ENCODE measurements around the gene CAT.

Gene CAT

GRCh38 chr11:34495724-34496377 is 57.1 kb downstream of the CAT start:
- no peak for TF ChIP-seq CTCF (IDR thresholded peaks at IDR 0.05; ENCODE audit: low read depth, low read length)
- no peak for DNase-seq (ENCODE audit: extremely low read depth, low read depth)

GRCh38 chr11:34499719-34500500 is 61.2 kb downstream of the CAT start:
- no peak for DNase-seq (ENCODE audit: extremely low read depth, low read depth)
- no peak for TF ChIP-seq CTCF (IDR thresholded peaks at IDR 0.05; ENCODE audit: low read depth, low read length)

- TF ChIP-seq CTCF (IDR thresholded peaks at IDR 0.05; ENCODE audit: low read depth, low read length) = no peak
- DNase-seq (ENCODE audit: extremely low read depth, low read depth) = peak; percentile 85
Observed at GRCh38 chr11:34501500-34501899, 62.8 kb downstream of the CAT start.

- TF ChIP-seq CTCF (IDR thresholded peaks at IDR 0.05; ENCODE audit: low read depth, low read length) = no peak
Observed at GRCh38 chr11:34501949-34502348, 63.2 kb downstream of the CAT start.

GRCh38 chr11:34502949-34503348 is 64.2 kb downstream of the CAT start:
- peak; percentile 17 for TF ChIP-seq CTCF (IDR thresholded peaks at IDR 0.05; ENCODE audit: low read depth, low read length)
- DNase-seq (ENCODE audit: extremely low read depth, low read depth) = no peak

More at GRCh38 chr11:34501949-34502348, 63.2 kb downstream of the CAT start:
- DNase-seq (ENCODE audit: extremely low read depth, low read depth) = no peak

GRCh38 chr11:34505874-34506273 is 67.1 kb downstream of the CAT start:
- no peak for DNase-seq (ENCODE audit: extremely low read depth, low read depth)
- TF ChIP-seq CTCF (IDR thresholded peaks at IDR 0.05; ENCODE audit: low read depth, low read length) = no peak

- no peak for TF ChIP-seq CTCF (IDR thresholded peaks at IDR 0.05; ENCODE audit: low read depth, low read length)
Observed at GRCh38 chr11:34507156-34507555, 68.4 kb downstream of the CAT start.

More at GRCh38 chr11:34507156-34507555, 68.4 kb downstream of the CAT start:
- DNase-seq (ENCODE audit: extremely low read depth, low read depth) = no peak

All from AG09319 (cell line).